HG03039 (cell line): ENCODE results near the gene ABCB11.
A peak's percentile ranks its signal among the peaks of the same experiment; 100 is the strongest.
"Not testable (repeated sequence)": the region's sequence is repeated elsewhere in the genome, so short reads cannot be mapped to it uniquely, and the experiment has no call there.

Source experiments
- ATAC-seq: cut with Tn5 transposase; IDR thresholded peaks from one replicate; pipeline ENCODE4 v1.9.1; 2021; ENCODE audit warnings: mild to moderate bottlenecking, moderate library complexity; ENCODE audit not compliant: unreplicated experiment

The ABCB11 gene

GRCh38 chr2:169031202-169031601 is at the start of gene ABCB11:
Gene ABCB11, minus strand, starts transcription at chr2:169031324. Its CDS starts 13,199 bp downstream, at chr2:169018125.
- ATAC-seq, result no peak

DNA sequence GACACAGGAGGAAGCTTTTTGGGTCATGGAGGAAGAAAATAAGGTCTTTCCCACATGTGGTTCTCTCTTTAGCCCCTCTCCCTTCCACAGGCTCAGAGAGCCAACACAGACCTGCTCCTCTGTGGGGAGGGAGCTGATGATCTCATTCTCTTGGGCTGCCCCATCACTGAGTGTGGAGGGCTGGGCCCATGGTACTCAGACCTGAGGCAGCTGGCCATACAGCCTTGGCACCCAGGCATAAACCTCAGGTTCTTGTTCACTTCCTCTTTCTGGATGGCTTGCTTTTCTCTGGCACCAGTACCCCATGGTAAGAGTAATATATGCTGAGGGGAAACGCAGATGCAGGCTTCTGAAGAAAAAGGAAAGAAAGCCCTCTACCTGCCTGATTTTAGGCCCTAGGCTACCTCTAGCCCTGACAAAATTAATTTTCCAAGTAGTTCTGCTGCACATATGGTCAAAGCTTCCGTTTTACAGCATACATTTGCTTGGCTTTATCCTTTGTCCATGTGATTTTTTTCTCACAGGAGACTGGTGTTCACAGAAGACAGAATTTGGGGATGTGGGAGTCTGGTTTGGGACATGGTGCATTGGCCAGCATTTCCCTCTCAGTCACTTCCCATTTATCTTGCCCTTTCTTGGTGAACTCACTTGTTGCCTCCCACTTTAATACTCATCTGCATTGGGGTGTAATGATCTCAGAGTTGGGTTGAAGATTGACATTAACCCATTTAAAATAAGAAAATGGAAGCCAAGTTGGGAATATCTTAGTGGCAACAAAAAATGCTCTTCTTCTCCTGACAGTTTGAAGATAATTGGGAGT is 49.3 kb upstream of the ABCB11 start:
- peak; percentile 77 for ATAC-seq

- no peak for ATAC-seq
These were observed 46.6 kb upstream of the ABCB11 start for GRCh38 chr2:169077674-169078240.

DNA sequence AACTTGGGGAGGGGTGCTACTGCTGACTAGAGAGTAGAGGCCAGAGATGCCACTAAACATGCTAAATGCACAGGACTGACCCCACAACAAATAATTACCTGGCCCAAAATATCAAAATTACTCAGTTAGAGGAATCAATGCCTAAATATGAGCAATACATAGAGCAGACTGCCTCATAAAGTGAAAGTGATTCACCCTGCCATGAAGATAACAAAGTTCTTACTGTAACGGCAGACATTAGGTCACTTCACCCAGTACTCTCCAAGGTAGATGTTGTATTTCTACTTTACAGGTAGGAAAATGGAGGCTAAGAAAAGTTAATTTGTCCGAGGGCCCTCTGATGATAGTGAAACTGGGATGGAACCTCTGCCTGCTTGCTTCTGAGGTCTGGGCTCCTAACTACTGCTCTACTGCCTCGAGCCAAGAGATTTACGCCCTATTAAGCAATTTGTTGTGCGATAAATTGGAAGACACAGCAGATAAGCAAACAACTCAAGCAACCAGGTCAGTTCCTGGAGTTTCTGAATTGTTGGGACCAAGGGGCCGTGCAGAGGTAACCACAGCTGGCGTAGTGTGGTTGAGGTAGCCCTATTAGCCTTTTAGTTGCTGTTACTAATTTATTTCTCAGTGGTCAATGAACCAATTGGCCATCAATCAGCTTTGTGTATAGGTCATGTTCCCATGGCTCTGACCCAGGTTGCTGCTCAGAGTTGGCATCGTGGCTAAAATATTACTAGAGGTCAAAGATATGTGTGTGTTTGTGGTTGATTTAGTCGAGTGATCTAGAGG is 43.0 kb upstream of the ABCB11 start:
- ATAC-seq, result peak; percentile 48

DNA sequence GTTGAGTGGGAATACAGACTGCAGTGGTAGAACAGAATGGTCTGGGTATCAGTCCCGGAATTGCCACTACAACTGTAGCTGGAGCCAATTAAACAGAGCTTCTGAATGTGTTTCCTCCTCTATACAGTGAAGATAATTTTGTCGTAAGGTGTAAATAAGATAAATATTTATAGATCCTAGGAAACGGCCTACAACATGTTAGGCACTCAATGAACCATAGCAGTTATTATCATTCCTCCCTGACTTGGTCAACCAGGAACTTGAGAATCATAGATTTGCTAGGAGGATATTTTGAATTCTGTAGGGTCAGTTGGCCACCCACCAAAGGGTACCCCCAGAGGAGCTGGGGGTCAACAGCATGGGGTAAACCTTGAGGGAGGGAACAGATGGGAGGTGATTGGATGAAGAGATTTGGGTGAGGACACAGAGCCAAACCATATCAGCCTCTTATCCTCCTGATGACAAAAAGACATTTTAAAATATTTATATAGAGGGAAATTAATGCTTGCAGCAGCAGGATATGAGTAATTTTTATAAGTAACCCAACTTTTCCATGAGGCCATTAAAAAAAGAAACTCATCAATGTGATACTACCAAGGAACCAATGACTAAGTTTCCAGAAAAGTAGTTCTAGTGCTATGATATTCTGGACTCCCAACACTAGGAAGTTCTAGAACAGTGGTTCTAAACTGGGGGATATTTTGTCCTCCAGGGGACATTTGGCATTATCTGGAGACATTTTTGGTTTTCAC is 42.3 kb upstream of the ABCB11 start:
- no peak for ATAC-seq

DNA sequence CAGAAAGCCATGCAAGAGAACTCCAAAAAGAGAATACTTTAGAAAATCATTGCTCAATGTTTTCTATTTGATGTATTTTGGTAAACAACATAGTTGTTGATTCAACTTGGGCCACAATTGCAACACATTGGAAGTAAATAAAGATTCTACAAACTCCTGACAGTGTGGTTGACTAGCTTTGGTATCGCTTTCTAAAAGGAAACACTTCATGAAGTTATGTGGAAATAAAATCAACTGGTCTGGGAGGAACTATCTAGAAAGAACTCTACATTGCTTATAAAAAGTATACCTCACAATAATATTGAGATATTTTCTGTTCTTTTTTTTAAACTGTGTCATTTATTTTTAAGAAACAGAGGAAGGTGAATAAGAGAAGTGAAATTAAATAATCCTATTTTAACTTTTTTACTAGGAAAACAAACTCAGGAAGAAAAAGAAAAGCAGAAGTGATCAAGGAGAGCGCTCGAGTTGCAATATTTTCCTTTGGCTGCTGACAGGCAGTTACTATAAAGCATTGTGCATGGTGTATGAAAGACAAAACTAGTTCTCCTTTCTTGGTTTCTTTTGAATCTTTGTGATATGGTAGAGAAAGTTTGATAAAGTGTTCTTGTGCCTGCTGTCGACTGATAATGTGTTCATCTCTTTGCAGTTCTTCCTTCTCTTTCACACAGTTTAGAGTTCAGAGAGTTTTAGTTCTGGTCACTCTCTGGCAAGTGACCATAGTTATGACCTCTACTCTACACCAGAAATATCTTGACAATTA is 41.2 kb upstream of the ABCB11 start:
- ATAC-seq, result no peak

DNA sequence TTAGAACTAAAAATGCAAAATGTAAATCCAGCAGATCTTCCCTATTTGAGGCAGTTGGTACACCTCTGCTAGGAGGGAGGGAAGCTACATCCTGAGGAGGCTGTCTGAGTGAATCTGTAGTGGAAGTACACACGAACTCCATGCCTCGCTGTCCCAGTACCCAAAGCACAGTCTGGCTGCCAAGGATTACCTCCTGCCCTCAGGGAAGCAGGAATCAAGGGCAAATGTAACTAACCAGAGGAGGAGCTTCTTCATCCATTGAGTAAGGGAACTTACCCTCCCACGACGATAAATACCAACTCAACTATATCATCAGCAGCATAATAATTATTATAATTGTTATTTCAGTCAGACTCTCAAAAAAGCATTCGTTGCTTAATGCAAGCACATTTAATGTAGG is 40.3 kb upstream of the ABCB11 start:
- ATAC-seq, result no peak

DNA sequence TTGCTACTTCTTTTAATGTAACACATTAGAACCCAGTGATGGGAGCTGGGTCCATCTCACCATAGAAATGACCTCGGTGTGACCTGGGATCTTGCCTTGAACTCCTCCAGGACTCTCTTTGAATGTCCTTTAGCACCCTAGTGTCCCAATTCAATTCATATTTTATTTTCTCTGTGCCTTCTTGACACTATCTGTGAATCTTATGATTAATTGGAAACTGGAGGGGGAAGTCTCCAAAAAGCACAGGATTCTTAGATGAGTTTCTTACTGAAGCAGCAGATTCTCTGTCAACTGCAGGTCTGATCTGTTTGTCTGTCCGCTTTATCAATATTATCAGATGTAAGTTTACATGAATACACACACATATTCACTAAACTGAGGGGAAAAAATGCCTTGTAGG is 38.7 kb upstream of the ABCB11 start:
- no peak for ATAC-seq

DNA sequence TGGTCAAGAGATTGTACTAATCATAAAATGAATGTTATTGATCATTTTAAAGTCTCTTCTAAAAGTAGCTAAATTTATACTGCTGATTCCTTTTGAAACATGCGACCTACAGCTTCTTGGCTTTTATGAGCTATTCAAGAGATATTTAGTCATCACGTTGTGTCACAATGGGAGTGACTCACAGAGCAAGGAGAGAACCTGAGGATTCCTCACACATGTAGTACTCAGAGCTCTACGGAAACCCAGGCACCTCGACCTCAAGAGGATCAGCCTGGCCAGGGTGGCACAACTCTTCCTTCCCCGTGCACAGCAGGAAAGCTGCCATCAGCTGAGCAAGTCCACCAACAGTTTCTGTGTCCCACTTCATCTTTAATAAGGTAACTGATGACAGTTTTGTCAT is 38.2 kb upstream of the ABCB11 start, which contains the start of gene DHRS9:
Gene DHRS9 (plus strand): TSS at position 223 of the 400 bp plus-strand sequence. CDS start 12,019 bp downstream, outside the sequence.
- no peak for ATAC-seq

DNA sequence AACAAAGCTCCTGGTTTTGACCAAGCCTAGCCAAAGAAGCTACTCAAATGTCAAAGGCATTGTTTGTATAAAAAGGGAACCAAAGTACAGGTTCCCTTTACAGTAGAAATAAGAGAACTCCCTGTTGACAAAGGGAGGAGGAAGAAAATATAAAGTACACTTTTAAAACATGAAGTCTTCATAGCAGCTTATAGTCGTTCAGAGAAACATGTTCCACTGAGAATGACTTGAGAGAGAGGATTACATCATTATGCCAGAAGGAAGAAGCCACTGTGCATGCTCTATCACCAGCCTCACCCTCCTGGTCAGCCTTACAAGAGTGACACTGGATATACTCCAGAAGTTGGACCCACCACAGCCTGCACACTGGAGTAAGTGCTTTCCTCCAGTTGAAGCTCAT is 35.8 kb upstream of the ABCB11 start:
- no peak for ATAC-seq

DNA sequence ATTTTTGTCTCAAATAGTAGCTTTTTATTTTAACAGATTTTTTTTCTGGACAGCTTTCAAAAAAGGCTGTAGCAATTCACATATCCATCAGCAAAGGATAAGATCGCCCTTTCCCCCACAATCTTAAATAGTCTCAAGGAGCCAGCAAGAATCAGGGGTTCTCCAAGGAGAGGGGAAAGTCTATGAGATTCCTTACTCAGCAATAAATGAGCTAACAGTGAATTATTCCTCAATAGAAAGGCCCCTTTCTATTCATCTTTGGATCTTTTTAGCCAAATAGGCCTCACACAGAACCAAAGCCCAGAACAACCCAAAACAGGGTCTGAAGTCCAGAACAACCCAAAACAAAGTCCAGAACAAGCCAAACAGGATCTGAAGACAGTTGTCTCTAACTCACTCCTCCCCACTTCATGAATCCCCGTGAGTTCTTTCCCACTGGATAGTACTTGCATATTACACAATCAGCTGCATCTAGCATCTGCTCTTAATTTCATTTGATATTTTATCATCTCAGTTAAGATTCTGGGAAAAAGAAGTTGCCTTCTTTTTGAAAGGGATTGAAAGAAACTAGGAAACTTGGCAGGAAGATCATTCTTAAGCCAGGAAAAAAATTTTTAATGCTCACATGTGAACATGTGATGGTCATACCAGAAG is 34.9 kb upstream of the ABCB11 start:
- no peak for ATAC-seq

GRCh38 chr2:169065422-169065821 is 34.3 kb upstream of the ABCB11 start:
- ATAC-seq, result no peak

GRCh38 chr2:169064199-169064598 is 33.1 kb upstream of the ABCB11 start:
- not testable (repeated sequence) for ATAC-seq

DNA sequence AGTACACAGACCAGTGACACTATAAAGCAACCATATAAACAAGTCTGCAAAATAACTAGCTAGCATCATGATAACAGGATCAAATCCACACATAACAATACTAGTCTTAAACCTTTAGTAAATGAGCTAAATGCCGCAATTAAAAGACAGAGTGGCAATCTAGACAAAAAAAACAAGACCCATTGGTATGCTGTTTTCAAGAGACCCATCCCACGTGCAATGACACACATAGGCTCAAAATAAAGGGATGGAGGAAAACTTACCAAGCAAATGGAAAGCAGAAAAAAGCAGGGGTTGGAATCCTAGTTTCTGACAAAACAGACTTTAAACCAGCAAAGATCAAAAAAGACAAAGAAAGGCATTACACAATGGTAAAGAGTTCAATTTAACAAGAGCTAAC is 23.5 kb upstream of the ABCB11 start:
- not testable (repeated sequence) for ATAC-seq

DNA sequence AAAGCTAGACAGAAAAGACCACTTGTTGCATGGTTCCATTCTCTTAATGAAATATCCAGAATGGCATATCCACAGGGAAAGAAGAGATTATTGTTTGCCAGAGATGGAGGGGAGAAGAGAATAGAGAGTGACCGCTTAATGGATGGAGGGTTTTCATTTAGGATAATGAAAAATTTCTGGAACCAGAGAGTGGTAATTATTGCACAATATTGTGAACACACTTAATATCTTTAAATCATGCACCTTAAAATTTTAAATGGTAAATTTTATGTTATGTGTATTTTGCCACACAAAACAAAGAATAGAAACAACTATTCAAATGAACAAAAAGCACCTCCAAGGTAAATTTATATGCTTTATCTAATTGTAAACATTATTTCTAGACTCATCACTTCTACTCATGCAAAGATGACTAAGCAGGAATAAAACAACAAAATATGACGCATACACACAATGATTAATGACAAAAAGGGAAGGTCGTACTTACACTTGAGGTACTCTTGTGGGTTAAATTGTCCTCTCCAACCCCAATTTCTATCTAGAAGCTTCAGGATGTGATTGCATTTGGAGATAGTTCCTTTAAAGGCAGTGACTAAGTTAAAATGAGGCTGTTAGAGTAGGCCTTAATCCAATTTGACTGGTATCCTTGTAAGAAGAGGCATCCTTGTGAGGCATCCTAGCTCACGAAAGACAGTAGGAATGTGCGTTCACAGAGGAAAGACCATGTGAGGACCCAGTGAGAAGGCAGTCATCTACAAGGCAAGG is 19.5 kb upstream of the ABCB11 start:
- ATAC-seq, result no peak

DNA sequence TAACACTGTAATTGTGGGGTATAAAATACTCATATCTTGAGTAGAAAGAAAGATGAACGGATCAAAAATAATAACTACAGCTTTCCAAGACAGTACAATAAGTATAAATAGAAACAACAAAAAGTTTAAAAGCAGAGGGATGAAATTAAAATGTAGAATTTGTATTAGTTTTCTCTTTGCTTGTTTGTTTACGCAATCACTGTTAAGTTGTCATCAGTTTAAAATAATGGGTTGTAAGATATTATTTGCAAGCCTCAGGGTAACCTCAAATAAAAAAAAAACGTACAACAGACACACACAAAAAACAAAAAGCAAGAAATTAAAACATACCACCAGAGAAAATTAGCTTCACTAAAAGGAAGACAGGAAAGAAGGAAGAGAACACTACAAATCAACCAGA is 18.0 kb upstream of the ABCB11 start:
- no peak for ATAC-seq

GRCh38 chr2:169047256-169048250 is 16.4 kb upstream of the ABCB11 start:
- ATAC-seq, result no peak
